Keratinocyte (primary cell): ENCODE results near the gene AP3M1. TPM values are rescaled to one million over a fixed set of nuclear protein-coding genes. Genes with fewer than 3 reads are reported as not detected.
A peak's percentile ranks its signal among the peaks of the same experiment; 100 is the strongest.
"Not testable (repeated sequence)": the region's sequence is repeated elsewhere in the genome, so short reads cannot be mapped to it uniquely, and the experiment has no call there.

ENCODE experiments used
- DNase-seq: peaks from one replicate; pipeline ENCODE4 v3.0.0-alpha.2; 2011; ENCODE audit warnings: low read depth, missing footprints, low spot score
- FAIRE-seq: peaks from 2 replicates; lab custom pipeline; 2011; peaks lifted over from hg19 to GRCh38; lab: Jason Lieb, UNC
- H2AFZ ChIP-seq: 2 replicates; pipeline ENCODE4 v1.6.0; 2012; ENCODE audit warnings: low read length, control low read depth, inconsistent platforms; ENCODE audit not compliant: control insufficient read depth
- H3K27ac ChIP-seq: 2 replicates; pipeline ENCODE4 v1.5.1; 2011; ENCODE audit warnings: low read length; ENCODE audit not compliant: control insufficient read depth, insufficient read depth
- H3K27me3 ChIP-seq: 3 replicates; pipeline ENCODE4 v1.6.0; 2011; ENCODE audit warnings: low read length; ENCODE audit not compliant: control insufficient read depth, insufficient read depth; ENCODE audit errors: extremely low read depth
- H3K36me3 ChIP-seq, 2 experiments: 2 replicates in 1 of 2; 3 replicates in 1 of 2; pipeline ENCODE4 v1.5.1; 2011; ENCODE audit warnings: low read length in 2 of 2, mild to moderate bottlenecking in 1 of 2; ENCODE audit not compliant: control insufficient read depth in 2 of 2, insufficient read depth in 2 of 2; ENCODE audit errors: extremely low read depth in 1 of 2
- H3K4me1 ChIP-seq: 3 replicates; pipeline ENCODE4 v1.5.1; 2011; ENCODE audit warnings: low read length; ENCODE audit not compliant: control insufficient read depth, insufficient read depth; ENCODE audit errors: extremely low read depth
- H3K4me2 ChIP-seq: 3 replicates; pipeline ENCODE4 v1.6.0; 2011; ENCODE audit warnings: low read depth, low read length; ENCODE audit not compliant: control insufficient read depth, insufficient read depth; ENCODE audit errors: extremely low read depth
- H3K4me3 ChIP-seq, 3 experiments: fragments of 200-600 bp in 1 of 3; sonication (generic) in 1 of 3; 2 replicates in 2 of 3; 3 replicates in 1 of 3; pipeline ENCODE4 v1.5.1; 2011 to 2016; ENCODE audit warnings: low read length in 3 of 3, mild to moderate bottlenecking in 3 of 3, control low read depth in 2 of 3, inconsistent platforms in 1 of 3, low read depth in 1 of 3, mixed read lengths in 1 of 3, mixed run types in 1 of 3, moderate library complexity in 1 of 3; ENCODE audit not compliant: control insufficient read depth in 2 of 3, insufficient read depth in 2 of 3; ENCODE audit errors: extremely low read depth in 1 of 3
- H3K79me2 ChIP-seq: 2 replicates; pipeline ENCODE4 v1.6.0; 2012; ENCODE audit warnings: low read length; ENCODE audit not compliant: control insufficient read depth, insufficient read depth
- H3K9ac ChIP-seq: 3 replicates; pipeline ENCODE4 v1.6.0; 2011; ENCODE audit warnings: low read length; ENCODE audit not compliant: control insufficient read depth, insufficient read depth; ENCODE audit errors: extremely low read depth
- H3K9me1 ChIP-seq: 3 replicates; pipeline ENCODE4 v1.6.0; 2011; ENCODE audit warnings: low read length; ENCODE audit not compliant: control insufficient read depth, insufficient read depth; ENCODE audit errors: extremely low read depth
- H3K9me3 ChIP-seq: 2 replicates; pipeline ENCODE4 v1.5.1; 2012; ENCODE audit warnings: low read depth, low read length; ENCODE audit not compliant: control insufficient read depth
- H4K20me1 ChIP-seq: 3 replicates; pipeline ENCODE4 v1.6.0; 2011; ENCODE audit warnings: low read length; ENCODE audit not compliant: control insufficient read depth, insufficient read depth; ENCODE audit errors: extremely low read depth
- EZH2 ChIP-seq: IDR thresholded peaks from one replicate; pipeline ENCODE4 v1.6.1; 2012; ENCODE audit warnings: inconsistent platforms, mild to moderate bottlenecking, low read length, moderate library complexity
- dilution Hi-C: fragments of 300-500 bp; cut with MboI; formaldehyde crosslinking; loops from one replicate; pipeline ENCODE4 v1.7.0; 2020; ENCODE audit warnings: low sequenced_read_pairs; ENCODE audit not compliant: extremely low pct_ligation_motif_present
- polyA plus RNA-seq, 5 experiments: library from polyadenylated mRNA; depleted of rRNA in 3 of 5; stranded (reverse) in 3 of 5; stranded (forward) in 1 of 5; unstranded in 1 of 5; fragments of >200 nt; gene quantifications; 1 replicate in 1 of 5; 2 replicates in 3 of 5; 3 replicates in 1 of 5; pipeline versions ENCODE4 v1.2.1 to v1.2.3, GENCODE V29; 2011 to 2012; ENCODE audit warnings: missing spikeins in 2 of 5, low read depth in 1 of 5, low replicate concordance in 1 of 5
- TF ChIP-seq, protein P1 (sequence below), 3 experiments: IDR thresholded peaks in 1 of 3; conservative IDR thresholded peaks in 1 of 3; optimal IDR thresholded peaks in 1 of 3; 2 replicates in 2 of 3; 3 replicates in 1 of 3; pipeline versions ENCODE3 to v1.5.1; 2011; ENCODE audit warnings: low read length in 3 of 3, mild to moderate bottlenecking in 3 of 3, moderate library complexity in 2 of 3, control low read depth in 1 of 3, inconsistent platforms in 1 of 3; ENCODE audit not compliant: insufficient read depth in 2 of 3; ENCODE audit errors: extremely low read depth in 1 of 3

The AP3M1 gene
- polyA plus RNA-seq, 1 donor (not counting 4 experiments of a cell fraction or from before 2014, with no cell fraction given) = 53.5 TPM

GRCh38 chr10:74150990-74151878 lies 606 bp upstream of the AP3M1 start, which contains the start of gene ADK:
Gene ADK, plus strand, starts transcription at chr10:74151221. Its CDS starts 58 bp downstream, at chr10:74151279.
- dilution Hi-C loops = no loop called here
- H3K4me1 ChIP-seq = peaks cover 19% of the 10 kb centered on the region
- DNase-seq = peak; percentile 78
- H3K27me3 ChIP-seq = no peaks in the 10 kb centered on the region
- TF ChIP-seq, protein P1, sequence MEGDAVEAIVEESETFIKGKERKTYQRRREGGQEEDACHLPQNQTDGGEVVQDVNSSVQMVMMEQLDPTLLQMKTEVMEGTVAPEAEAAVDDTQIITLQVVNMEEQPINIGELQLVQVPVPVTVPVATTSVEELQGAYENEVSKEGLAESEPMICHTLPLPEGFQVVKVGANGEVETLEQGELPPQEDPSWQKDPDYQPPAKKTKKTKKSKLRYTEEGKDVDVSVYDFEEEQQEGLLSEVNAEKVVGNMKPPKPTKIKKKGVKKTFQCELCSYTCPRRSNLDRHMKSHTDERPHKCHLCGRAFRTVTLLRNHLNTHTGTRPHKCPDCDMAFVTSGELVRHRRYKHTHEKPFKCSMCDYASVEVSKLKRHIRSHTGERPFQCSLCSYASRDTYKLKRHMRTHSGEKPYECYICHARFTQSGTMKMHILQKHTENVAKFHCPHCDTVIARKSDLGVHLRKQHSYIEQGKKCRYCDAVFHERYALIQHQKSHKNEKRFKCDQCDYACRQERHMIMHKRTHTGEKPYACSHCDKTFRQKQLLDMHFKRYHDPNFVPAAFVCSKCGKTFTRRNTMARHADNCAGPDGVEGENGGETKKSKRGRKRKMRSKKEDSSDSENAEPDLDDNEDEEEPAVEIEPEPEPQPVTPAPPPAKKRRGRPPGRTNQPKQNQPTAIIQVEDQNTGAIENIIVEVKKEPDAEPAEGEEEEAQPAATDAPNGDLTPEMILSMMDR (optimal IDR thresholded peaks at IDR 0.05 in 1 of 3, IDR thresholded peaks at IDR 0.05 in 1 of 3, conservative IDR thresholded peaks at IDR 0.05 in 1 of 3; ENCODE audit: extremely low read depth in 1 of 3, insufficient read depth in 2 of 3, low read length in 3 of 3) = peak in 2 of 3 experiments; percentile 32 to 48
- no peak for TF ChIP-seq EZH2
- peaks cover 69% of the 10 kb centered on the region for H3K79me2 ChIP-seq
- H3K27ac ChIP-seq = peak within 1 kb of the TSS; percentile 98
- H4K20me1 ChIP-seq = no peaks in the 10 kb centered on the region
- peak within 1 kb of the TSS; percentile 98 for H3K9ac ChIP-seq
- H3K9me1 ChIP-seq = peaks cover 2% of the 10 kb centered on the region
- peak within 1 kb of the TSS; percentile 99 for H2AFZ ChIP-seq
- peak within 1 kb of the TSS; percentile 64 for H3K4me2 ChIP-seq
- H3K9me3 ChIP-seq = no peaks in the 10 kb centered on the region
- FAIRE-seq = peak; percentile 68
- H3K36me3 ChIP-seq = peaks cover 1 to 2% of the 10 kb centered on the region in 2 experiments
- H3K4me3 ChIP-seq = peak within 1 kb of the TSS; percentile 81 to 96 (median 90)

DNA sequence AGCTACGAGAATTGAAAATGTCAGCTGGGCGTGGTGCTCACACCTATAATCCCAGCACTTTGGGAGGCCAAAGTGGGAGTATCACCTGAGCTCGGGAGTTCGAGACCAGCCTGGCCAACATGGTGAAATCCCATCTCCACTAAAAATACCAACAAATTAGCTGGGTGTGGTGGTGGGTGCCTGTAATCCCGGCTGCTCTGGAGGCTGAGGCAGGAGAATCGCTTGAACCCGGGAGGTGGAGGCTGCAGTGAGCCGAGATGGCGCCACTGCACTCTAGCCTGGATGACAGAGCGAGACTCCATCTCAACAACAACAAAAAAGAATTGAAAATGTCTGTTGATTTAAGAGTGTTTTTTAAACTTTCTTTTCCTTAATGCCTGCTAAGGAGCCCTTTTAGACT lies 3.6 kb downstream of the AP3M1 start:
- H2AFZ ChIP-seq, H3K27ac ChIP-seq, H3K9me1 ChIP-seq, H3K9ac ChIP-seq, H4K20me1 ChIP-seq, H3K9me3 ChIP-seq, H3K36me3 ChIP-seq, H3K27me3 ChIP-seq, DNase-seq, H3K4me3 ChIP-seq, dilution Hi-C loops, FAIRE-seq, H3K4me2 ChIP-seq, H3K4me1 ChIP-seq: not testable (repeated sequence)
- peaks cover 70% of the 10 kb centered on the region for H3K79me2 ChIP-seq
